CD14-positive monocyte (primary cell): Measurements from ENCODE around the gene FXYD5. TPM values are rescaled to one million over a fixed set of nuclear protein-coding genes. Genes with fewer than 3 reads are reported as not detected.

Experiments used
- DNase-seq, 3 donors: peaks; one replicate each; pipeline ENCODE4 v3.0.0-alpha.2; 2011 to 2022
- H2AFZ ChIP-seq: 2 replicates; pipeline ENCODE4 v1.6.0; 2012; ENCODE audit warnings: mild to moderate bottlenecking, low read depth, low read length, inconsistent platforms; ENCODE audit not compliant: insufficient read depth, poor library complexity, severe bottlenecking
- H3K27ac ChIP-seq, 2 donors: 1 replicate in 1 of 2; 2 replicates in 1 of 2; pipeline ENCODE4 v1.5.1; 2012 to 2013; ENCODE audit warnings: low read length in 2 of 2, control low read depth in 1 of 2, inconsistent platforms in 1 of 2, low read depth in 1 of 2, mild to moderate bottlenecking in 1 of 2
- H3K27me3 ChIP-seq, 2 donors: one replicate each; pipeline versions ENCODE4 v1.6.0 to v1.6.1; 2011 to 2013; ENCODE audit warnings: low read length in 2 of 2; ENCODE audit not compliant: control insufficient read depth in 2 of 2, insufficient read depth in 2 of 2
- H3K36me3 ChIP-seq, 2 donors: replicated peaks in 1 of 2; 1 replicate in 1 of 2; 2 replicates in 1 of 2; pipeline versions ENCODE4 v1.5.1 to v1.6.1; 2012 to 2013; ENCODE audit warnings: low read length in 2 of 2, control low read depth in 1 of 2, inconsistent platforms in 1 of 2, mild to moderate bottlenecking in 1 of 2; ENCODE audit not compliant: insufficient read depth in 2 of 2, control insufficient read depth in 1 of 2
- H3K4me1 ChIP-seq, 2 donors: 1 replicate in 1 of 2; 2 replicates in 1 of 2; pipeline versions ENCODE4 v1.5.1 to v1.6.1; 2012 to 2013; ENCODE audit warnings: low read length in 2 of 2, control low read depth in 1 of 2, inconsistent platforms in 1 of 2, mild to moderate bottlenecking in 1 of 2, moderate library complexity in 1 of 2; ENCODE audit not compliant: insufficient read depth in 2 of 2, control insufficient read depth in 1 of 2
- H3K4me2 ChIP-seq: replicated peaks from 2 replicates; pipeline ENCODE3; 2012; ENCODE audit warnings: low read length, moderate library complexity, mild to moderate bottlenecking; ENCODE audit not compliant: poor library complexity, severe bottlenecking; ENCODE audit errors: extremely low read depth
- H3K4me3 ChIP-seq, 3 experiments: fragments of 200-600 bp in 1 of 3; sonication (generic) in 1 of 3; replicated peaks in 1 of 3; 1 replicate in 2 of 3; 2 replicates in 1 of 3; pipeline ENCODE4 v1.5.1; 2011 to 2013; ENCODE audit warnings: low read length in 3 of 3, mild to moderate bottlenecking in 3 of 3, control low read depth in 2 of 3, low read depth in 2 of 3, inconsistent platforms in 1 of 3, moderate library complexity in 1 of 3
- H3K79me2 ChIP-seq: 2 replicates; pipeline ENCODE4 v1.6.0; 2012; ENCODE audit warnings: mild to moderate bottlenecking, control low read depth, inconsistent platforms, low read length, moderate library complexity; ENCODE audit not compliant: insufficient read depth
- H3K9ac ChIP-seq: 2 replicates; pipeline ENCODE4 v1.6.0; 2017; ENCODE audit warnings: low read length, mild to moderate bottlenecking; ENCODE audit not compliant: insufficient read depth, poor library complexity, severe bottlenecking
- H3K9me3 ChIP-seq, 2 donors: replicated peaks in 1 of 2; 1 replicate in 1 of 2; 2 replicates in 1 of 2; pipeline versions ENCODE4 v1.5.1 to v1.6.1; 2012 to 2013; ENCODE audit warnings: low read length in 2 of 2, control low read depth in 1 of 2; ENCODE audit not compliant: control insufficient read depth in 1 of 2, insufficient read depth in 1 of 2
- H4K20me1 ChIP-seq: 2 replicates; pipeline ENCODE4 v1.6.0; 2012; ENCODE audit warnings: mild to moderate bottlenecking, low read length, control low read depth, moderate library complexity; ENCODE audit not compliant: insufficient read depth
- H3K27ac Mint-ChIP-seq, 7 donors: one replicate each; pipeline ENCODE4 v1.8.0; 2020; ENCODE audit warnings: mild to moderate bottlenecking in 7 of 7, mixed read lengths in 7 of 7, moderate library complexity in 6 of 7, inconsistent platforms in 2 of 7
- H3K27me3 Mint-ChIP-seq, 3 donors: one replicate each; pipeline ENCODE4 v1.8.0; 2021 to 2022; ENCODE audit warnings: low read depth in 3 of 3, mild to moderate bottlenecking in 3 of 3, mixed read lengths in 3 of 3, moderate library complexity in 3 of 3, inconsistent platforms in 1 of 3
- H3K36me3 Mint-ChIP-seq, 2 donors: one replicate each; pipeline ENCODE4 v1.8.0; 2020; ENCODE audit warnings: mixed read lengths in 2 of 2, inconsistent platforms in 1 of 2, mild to moderate bottlenecking in 1 of 2
- H3K4me1 Mint-ChIP-seq: one replicate; pipeline ENCODE4 v1.8.0; 2020; ENCODE audit warnings: mild to moderate bottlenecking, mixed read lengths
- H3K4me3 Mint-ChIP-seq, 2 donors: one replicate each; pipeline ENCODE4 v1.8.0; 2020; ENCODE audit warnings: mild to moderate bottlenecking in 2 of 2, mixed read lengths in 2 of 2, moderate library complexity in 1 of 2
- H3K9me3 Mint-ChIP-seq, 7 donors: one replicate each; pipeline ENCODE4 v1.8.0; 2020 to 2022; ENCODE audit warnings: mixed read lengths in 7 of 7, mild to moderate bottlenecking in 6 of 7, moderate library complexity in 6 of 7, inconsistent platforms in 2 of 7
- WGBS: methylation state at CpG from one replicate; pipeline ENCODE4 v1.1.5; 2013; ENCODE audit warnings: missing lambda C conversion rate; ENCODE audit not compliant: insufficient coverage; 5-methylcytosine and 5-hydroxymethylcytosine counted together
- intact Hi-C, 2 donors: fragments of 100-400 bp; cut with micrococcal nuclease; formaldehyde crosslinking; loops; one replicate each; pipeline versions ENCODE4 v1.15.0 to v1.15.1; 2023
- polyA plus RNA-seq, 3 donors: library from polyadenylated mRNA; depleted of rRNA in 1 of 3; unstranded in 2 of 3; stranded (reverse) in 1 of 3; fragments of 300-500 nt in 2 of 3; fragments of >200 nt in 1 of 3; fragmentation: Illumina TruSeq in 2 of 3; gene quantifications; 1 replicate in 2 of 3; 2 replicates in 1 of 3; pipeline ENCODE4 v1.2.3, GENCODE V29; 2012 to 2021
- TF ChIP-seq, protein P1 (sequence below): fragments of 200-600 bp; IDR thresholded peaks from one replicate; pipeline ENCODE4 v1.8.0; 2022; ENCODE audit warnings: antibody characterized with exemption, mild to moderate bottlenecking

The FXYD5 gene
- polyA plus RNA-seq, 3 donors = 204 to 673 (median 312) TPM

DNA sequence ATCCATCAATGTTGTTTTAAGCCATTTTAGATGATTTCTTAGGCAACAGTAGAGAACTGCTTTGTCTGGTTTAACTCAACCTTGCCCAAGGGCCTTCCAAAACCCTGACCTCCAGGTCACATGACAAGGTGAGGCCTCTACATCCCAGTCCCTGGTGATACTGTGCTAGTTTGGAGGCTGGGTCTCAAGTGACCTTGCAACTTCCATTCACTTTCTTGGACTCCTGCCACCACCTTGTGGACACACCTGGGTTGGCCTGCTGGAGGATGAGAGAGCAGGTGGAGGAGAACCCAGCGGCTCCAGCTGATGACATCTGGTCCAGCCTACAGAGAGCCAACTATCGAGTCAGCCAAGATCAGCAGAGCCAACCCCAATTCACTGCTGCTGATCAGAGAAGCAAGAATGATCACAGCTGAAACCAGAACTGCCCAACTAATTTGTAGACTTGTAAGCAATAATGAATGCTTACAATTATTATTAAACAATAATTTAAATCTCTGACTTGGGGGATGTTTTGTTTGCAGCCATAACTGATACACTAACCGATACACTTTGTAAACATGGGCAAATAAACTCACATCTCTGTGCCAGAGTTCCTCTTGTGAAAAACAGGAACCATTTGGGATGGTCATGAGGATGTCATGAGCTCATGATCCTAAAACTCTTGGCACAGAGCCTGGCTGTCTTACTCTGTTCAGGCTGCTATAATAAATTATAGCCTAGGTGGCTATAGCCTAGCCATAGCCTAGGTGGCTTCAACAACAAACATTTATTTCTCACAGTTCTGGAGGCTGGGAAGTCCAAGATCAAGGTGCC is 62.5 kb downstream of the FXYD5 start:
- peak; percentile 88 to 97 (median 91) for DNase-seq
- Mint-ChIP-seq H3K27ac (peak overlapping the region; percentile 84 to 97 (median 91)), H3K36me3 (peaks cover 5 to 14% of the 10 kb centered on the region in 2 donors), H3K4me3 (no peak overlapping the region), H3K27me3 (peaks cover 0 to 10% (median 0%) of the 10 kb centered on the region in 3 donors), H3K4me1 (peaks cover 56% of the 10 kb centered on the region), H3K9me3 (peaks cover 3 to 25% (median 17%) of the 10 kb centered on the region in 7 donors)
- Histone ChIP-seq H3K9ac (no peak overlapping the region), H3K4me2 (no peak overlapping the region), H3K27ac (peak overlapping the region; percentile 48 to 72), H3K36me3 (no peaks in the 10 kb centered on the region), H4K20me1 (no peaks in the 10 kb centered on the region), H2AFZ (no peak overlapping the region), H3K79me2 (no peaks in the 10 kb centered on the region), H3K4me3 (no peak overlapping the region), H3K27me3 (no peaks in the 10 kb centered on the region), H3K9me3 (peaks cover 4 to 5% of the 10 kb centered on the region in 2 donors), H3K4me1 (peaks cover 62 to 64% of the 10 kb centered on the region in 2 donors)
- WGBS = no CpG with 5 or more reads among the region's 3 CpGs
- TF ChIP-seq, protein P1, sequence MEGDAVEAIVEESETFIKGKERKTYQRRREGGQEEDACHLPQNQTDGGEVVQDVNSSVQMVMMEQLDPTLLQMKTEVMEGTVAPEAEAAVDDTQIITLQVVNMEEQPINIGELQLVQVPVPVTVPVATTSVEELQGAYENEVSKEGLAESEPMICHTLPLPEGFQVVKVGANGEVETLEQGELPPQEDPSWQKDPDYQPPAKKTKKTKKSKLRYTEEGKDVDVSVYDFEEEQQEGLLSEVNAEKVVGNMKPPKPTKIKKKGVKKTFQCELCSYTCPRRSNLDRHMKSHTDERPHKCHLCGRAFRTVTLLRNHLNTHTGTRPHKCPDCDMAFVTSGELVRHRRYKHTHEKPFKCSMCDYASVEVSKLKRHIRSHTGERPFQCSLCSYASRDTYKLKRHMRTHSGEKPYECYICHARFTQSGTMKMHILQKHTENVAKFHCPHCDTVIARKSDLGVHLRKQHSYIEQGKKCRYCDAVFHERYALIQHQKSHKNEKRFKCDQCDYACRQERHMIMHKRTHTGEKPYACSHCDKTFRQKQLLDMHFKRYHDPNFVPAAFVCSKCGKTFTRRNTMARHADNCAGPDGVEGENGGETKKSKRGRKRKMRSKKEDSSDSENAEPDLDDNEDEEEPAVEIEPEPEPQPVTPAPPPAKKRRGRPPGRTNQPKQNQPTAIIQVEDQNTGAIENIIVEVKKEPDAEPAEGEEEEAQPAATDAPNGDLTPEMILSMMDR = no peak
- intact Hi-C loops = loop anchor here (2.0 to 10.0 kb wide), 3 partner anchors 102 to 248 kb away; partner anchors contain the start of gene FFAR2 (in 1 of the 2)

DNA sequence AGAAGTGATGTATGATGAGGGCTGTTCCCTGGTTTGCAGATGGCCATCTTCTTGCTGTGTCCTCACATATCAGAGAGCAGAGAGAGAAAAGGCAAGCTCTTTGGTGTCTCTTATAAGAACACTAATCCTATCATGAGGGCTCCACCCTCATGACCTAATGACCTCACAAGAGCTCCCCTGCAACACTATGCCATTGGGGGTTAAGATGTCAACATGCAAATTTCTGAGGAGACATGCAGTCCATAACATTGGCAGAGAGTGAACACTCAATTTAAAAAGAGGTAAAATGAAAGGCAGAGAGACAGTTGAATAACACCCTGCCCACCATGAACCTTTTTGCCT is 63.1 kb downstream of the FXYD5 start:
- no peaks in the 10 kb centered on the region for H4K20me1 ChIP-seq
- H3K4me1 Mint-ChIP-seq = peaks cover 50% of the 10 kb centered on the region
- intact Hi-C loops = loop anchor here (2.0 to 10.0 kb wide), 3 partner anchors 101 to 247 kb away; partner anchors contain the start of gene FFAR2 (in 1 of the 2)

More for the DNA sequence above, 63.1 kb downstream of the FXYD5 start:
- Histone ChIP-seq H3K27ac (peak overlapping the region in 1 of 2 donors; percentile 72), H3K4me1 (peaks cover 56 to 59% of the 10 kb centered on the region in 2 donors), H3K27me3 (no peaks in the 10 kb centered on the region), H3K36me3 (no peaks in the 10 kb centered on the region), H2AFZ (no peak overlapping the region), H3K9ac (no peak overlapping the region), H3K9me3 (peaks cover 4 to 5% of the 10 kb centered on the region in 2 donors), H3K4me2 (no peak overlapping the region), H3K4me3 (no peak overlapping the region), H3K79me2 (no peaks in the 10 kb centered on the region)
- Mint-ChIP-seq H3K4me3 (no peak overlapping the region), H3K36me3 (peaks cover 2 to 14% of the 10 kb centered on the region in 2 donors), H3K27me3 (peaks cover 0 to 9% (median 0%) of the 10 kb centered on the region in 3 donors), H3K9me3 (peaks cover 3 to 25% (median 17%) of the 10 kb centered on the region in 7 donors), H3K27ac (peak overlapping the region; percentile 84 to 94 (median 91))
- DNase-seq = peak in 2 of 3 donors; percentile 33 to 48
- TF ChIP-seq, protein P1 = no peak
